Measurements from ENCODE around the gene PDXP.

Gene PDXP

DNA sequence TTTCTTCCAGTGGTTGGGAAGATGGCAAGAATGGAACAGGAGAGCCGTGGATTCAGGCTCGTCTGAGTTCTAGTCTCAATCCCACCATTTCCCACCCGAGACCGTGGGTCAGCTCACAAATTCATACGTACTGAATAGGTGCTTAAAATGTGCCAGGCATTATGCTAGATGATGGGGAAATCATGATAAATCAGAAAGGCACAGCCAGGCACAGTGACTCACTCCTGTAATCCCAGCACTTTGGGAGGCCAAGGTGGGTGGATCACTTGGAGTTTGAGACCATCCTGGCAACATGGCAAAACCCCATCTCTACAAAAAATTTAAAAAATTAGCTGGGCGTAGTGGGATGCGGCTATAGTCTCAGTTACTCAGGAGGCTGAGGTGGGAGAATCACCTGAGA lies 45.4 kb downstream of the PDXP start:
- no peak for DNase-seq

DNA sequence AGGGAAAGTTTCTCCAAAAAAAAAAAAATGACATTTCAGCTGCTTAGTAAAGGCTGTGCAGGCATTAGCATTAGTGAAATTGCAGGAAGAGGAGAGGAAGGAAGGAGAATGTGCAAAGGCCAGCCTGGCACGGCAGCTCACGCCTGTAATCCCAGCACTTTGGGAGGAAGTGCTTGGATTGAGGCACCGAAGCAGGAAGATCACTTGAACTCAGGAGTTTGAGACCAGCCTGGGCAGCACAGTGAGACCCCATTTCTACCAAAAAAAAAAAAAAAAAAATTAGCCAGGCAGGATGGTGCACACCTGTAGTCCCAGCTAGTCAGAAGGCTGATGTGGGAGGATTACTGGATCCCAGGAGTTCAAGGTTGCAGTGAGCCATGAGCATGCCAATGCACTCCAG lies 46.1 kb downstream of the PDXP start:
- no peak for DNase-seq

DNA sequence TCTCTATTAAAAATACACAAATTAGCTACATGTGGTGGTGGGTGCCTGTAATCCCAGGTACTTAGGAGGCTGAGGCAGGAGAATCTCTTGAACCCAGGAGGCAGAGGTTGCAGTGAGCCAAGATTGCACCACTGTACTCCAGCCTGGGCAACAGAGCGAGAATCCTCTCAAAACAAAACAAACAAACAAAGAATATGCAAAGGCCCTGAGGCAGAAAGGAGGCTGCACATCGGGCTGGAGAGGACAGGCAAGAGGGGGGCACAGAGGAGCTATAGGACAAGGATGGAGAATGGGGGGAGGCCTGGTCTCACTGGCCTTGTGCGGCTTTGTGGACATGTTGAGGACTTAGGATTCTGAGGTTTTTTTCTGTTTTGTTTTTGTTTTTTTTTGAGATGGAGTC lies 46.7 kb downstream of the PDXP start:
- DNase-seq, result no peak

DNA sequence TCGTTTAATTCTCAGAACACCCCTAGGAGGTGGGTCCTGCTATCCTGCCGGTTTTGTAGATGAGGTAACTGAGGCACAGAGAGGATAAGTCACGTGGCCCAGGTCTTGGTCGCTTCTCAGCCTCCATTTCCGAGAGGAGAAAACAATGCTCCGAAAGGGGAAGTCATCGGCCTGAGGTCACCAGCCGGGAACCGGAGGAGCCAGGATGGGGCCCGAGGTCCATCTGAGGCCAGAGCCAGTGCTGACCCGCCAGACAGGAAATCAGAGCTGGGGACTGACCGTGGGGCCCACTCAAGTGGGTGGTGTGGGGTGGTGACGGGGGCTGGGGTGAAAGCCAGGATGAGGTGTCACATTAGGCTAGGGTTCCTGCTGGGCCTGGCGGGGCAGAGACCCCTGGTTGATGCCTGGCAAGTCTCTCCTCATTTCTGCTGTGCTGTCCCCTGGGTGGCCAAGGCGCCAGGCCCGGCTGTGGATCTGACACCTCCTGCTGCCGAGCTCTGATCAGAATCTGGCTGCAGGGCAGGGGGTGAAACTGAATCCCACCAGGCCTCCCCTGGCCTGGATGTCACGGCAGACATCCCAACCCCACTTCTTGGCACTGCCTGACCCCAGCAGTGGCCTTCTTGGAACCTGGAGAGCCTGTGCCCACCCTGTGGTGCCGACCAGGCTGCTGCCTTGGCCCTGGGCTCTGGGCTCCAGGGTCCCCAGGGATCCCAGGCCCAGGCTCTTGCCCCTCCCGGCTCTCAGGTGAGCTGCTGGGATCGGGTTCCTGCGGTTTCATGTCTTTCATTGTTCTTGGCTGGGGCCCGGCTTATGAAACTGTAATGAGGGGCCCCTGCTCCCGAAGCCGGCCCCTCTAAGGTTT lies 50.3 kb downstream of the PDXP start:
- DNase-seq, result no peak

DNA sequence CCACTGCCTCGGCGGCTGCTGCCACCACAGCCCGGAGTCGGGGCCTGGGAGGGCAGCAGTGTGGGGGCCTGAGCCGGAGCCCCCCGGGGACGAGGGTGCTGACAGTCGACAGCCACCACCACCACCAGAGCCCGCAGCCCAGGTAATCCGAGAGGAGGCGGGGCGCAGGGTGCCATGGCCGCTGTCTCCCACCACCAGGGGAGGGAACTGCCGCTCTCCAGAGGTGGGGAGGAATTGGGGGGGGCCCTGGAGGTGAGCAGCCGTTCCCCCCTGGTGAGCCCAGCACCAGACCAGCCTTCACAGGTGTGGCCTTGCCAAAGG lies 50.9 kb downstream of the PDXP start:
- no peak for DNase-seq

DNA sequence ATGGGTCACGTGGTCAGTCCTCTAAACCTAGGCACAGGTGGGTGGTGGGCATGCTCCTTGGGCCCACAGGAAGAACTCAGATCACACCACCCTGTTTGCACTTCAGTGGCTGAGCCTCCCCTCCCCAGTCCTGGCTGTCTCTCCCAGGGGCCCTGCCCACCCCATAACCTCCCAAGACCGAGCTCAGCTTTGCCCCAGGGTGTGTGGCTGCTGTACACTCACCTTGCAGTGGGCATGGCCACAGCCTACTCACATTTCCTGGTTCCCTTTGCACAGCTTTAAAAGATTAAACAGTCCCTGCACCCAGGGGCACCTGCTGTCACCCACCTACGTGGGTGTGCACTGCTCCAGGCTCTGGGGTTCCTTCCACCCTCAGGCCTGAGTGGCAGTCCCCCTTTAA lies 52.2 kb downstream of the PDXP start:
- no peak for DNase-seq

DNA sequence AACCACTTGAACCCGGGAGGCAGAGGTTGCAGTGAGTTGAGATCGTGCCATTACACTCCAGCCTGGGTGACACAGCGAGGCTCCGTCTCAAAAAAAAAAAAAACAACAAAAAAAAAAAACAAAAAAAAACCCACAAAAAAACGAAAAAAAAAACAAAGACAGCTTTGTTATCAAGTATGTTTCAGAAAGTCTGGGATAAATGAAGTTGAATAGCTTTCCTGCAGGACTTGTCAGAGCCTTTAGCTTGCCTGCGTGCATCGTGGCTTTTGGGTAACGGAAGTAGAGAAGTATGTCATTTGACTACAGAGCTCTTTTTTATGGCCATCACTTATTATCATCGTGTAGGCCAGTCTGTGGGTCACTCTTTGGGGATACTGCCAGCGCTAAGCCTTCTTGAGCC lies 53.0 kb downstream of the PDXP start:
- DNase-seq, result no peak

DNA sequence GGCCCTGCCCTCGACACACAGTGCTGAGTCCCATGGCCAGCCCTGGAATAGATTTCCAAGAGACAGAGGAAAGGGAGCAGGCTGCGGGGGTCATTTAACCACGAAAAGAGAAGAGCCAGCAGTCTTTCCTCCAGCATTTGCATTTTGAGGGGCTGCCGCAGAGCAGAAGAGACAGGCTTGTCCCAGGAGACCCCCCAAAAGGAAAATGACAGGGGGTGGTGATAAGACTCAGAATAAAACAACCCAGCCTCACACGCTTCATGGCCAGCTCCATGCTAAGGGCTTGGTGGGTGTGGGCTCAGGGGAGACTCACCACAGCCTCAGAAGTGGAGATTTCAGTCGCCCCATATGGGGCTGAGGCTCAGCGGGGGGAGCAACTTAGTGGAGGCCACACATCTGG lies 55.2 kb downstream of the PDXP start:
- no peak for DNase-seq

DNA sequence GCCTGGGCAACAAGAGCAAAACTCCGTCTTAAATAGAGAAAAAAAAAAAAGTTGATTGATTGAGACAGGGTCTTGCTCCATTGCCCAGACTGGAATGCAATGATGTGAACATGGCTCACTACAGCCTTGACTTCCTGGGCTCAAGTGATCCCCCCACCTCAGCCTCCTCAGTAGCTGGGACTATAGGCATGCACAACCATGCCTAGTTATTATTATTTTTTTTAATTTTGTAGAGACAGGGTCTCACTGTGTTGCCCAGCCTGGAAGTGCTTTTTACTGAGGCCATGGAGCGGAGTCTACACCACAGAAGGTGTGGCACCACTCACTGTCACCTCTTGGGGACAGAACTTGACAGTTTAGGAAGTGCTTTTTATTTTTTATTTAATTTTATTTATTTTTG lies 56.1 kb downstream of the PDXP start:
- no peak for DNase-seq

DNA sequence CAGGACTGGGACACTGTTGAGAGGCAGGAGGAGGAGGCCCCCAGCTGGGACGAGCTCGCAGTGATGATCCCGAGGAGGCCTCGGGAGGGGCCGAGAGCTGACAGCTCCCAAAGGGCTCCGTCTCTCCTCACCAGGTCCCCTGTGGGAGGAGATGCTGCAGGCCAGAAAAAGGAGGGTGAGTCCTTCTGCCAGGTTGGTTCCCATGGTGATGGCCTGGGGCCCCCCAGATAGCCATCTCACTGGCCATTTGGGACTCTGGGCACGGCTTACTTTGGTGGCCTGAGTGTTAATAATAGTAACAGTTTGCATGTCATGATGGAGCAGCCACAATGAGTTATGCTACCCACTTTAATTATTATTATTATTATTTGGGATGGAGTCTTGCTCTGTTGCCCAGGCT lies 57.2 kb downstream of the PDXP start:
- DNase-seq, result no peak
